ENCODE measurements around the gene ADARB2.
"Not testable (repeated sequence)": the region's sequence is repeated elsewhere in the genome, so short reads cannot be mapped to it uniquely, and the experiment has no call there.

Gene ADARB2

GRCh38 chr10:1219874-1220273, 517.5 kb downstream of the ADARB2 start:
- DNase-seq (ENCODE audit: low read depth): not testable (repeated sequence)

DNA sequence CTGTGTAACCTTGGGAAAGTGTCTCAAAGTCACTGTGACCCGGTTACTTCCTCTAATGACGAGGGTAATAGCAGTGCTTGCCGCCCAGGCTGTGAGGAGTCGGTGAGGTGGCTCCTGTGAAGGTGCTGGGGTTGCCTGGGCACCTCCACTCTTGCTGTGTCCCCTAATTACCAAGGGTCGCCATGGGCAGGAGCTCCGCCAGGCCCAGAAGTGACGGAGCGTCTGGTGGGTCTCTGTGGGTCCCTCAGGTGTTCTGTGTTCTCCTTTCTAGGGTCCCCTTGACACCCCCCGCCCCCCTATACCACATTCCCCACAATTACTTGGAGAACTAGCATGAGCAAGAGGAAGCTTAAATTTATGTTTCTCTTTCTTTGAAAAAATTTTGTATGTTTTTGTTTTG, 519.7 kb downstream of the ADARB2 start:
- DNase-seq (ENCODE audit: low read depth): no peak

GRCh38 chr10:1217237-1217587, 520.1 kb downstream of the ADARB2 start:
- no peak for DNase-seq (ENCODE audit: low read depth)

DNA sequence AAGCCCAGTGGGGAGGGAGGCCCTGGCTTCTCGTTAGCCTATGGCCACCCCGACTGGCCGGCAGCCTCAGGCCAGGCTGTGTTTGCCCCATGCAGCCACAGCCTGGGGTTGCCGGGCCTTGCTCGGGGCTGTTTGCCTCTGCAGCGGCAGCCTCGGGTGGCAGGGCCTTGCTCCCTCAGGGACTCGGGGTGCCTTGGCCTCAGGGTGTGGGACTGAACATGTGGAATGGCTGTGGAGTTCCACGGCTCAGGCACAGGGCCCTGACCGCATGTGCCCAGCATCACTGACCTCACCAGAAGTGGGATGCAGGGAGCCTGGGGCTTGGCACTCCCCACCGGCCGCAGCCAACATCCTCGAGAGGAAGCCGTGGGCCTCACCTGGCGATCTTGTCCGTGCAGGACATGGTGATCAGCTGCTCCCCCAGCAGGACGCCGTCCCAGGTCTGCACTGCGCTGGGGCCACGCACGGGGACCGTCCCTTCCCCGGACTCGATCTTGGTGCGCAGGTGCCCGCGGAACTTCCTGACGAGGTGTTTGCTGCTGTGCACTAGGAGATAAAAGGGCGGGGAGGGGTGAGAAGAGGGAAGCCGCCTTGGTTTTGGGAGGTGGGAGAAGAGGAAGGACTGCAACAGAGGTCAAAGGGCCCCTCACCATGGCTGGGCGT, 520.6 kb downstream of the ADARB2 start:
- DNase-seq (ENCODE audit: low read depth): no peak

GRCh38 chr10:1215862-1216573, 521.3 kb downstream of the ADARB2 start:
- no peak for DNase-seq (ENCODE audit: low read depth)

DNA sequence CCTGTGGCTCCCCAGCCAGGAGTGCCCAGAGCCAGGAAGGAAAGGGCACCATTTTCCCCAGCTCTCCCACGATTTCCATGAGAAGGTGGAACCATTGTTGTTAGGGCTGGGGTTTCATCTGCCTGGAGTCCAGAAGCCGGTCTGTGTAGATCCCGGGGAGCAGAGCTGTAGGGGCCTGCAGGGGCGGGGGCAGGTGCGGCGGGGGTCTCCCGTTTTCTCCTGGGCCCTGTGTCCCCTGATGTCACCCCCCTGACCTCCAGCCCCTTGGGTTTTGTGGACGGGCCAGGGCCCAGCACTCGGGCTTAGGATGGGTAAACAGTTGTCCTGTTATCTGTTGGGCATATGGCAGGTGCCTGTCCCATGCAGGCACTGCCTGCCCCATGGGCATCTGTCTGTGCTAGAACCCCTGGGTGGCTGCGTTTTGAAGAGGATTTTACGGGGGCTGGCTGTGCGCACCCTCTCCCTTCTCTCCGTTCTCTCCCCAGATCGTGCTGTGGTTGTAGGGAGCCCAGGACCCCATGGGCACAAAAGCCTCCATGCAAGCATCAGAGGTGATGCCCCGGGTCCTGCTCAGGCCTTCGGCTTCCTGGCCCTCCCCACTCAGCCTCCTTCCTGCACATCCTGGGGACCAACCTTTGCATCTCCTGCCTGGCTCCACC, 522.3 kb downstream of the ADARB2 start:
- no peak for DNase-seq (ENCODE audit: low read depth)

- no peak for DNase-seq (ENCODE audit: low read depth)
These were observed 523.2 kb downstream of the ADARB2 start for GRCh38 chr10:1214071-1214675.

DNA sequence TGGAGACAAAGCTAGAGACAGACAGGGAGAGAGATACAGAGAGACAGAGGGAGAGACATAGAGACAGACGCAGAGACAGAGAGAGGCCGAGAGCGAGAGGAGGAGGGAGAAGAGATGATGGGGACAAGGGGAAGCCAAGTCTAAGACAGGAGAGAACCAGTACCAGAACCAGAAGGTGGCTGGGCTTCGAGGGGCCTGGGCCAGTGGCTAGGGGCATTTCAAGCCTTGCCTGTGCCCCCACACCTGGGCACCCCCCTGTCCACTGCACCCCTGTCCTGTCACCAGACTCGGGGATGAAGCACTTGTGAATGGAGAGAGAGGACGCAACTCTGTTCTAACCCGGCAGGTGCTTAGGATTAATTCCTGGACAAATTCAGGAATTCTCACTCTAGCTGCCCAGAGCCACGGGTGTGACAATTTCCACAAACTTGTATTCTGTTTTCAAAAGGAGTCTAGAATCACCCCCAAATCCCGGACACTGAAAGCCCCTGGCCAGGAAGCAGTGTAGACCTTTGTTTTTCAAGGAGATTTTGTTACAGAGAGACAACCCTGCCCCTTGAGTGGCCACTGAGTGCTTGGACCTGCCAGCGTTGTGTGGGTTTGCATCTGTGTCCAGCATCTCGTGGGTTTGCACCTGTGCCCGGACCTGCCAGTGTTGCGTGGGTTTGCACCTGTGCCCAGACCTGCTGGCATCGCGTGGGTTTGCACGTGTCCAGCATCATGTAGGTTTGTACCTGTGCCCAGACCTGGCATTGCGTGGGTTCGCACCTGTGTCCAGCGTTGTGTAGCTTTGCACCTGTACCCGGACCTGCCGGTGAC, 523.9 kb downstream of the ADARB2 start:
- DNase-seq (ENCODE audit: low read depth): no peak

GRCh38 chr10:1212571-1213141, 524.7 kb downstream of the ADARB2 start:
- no peak for DNase-seq (ENCODE audit: low read depth)

DNA sequence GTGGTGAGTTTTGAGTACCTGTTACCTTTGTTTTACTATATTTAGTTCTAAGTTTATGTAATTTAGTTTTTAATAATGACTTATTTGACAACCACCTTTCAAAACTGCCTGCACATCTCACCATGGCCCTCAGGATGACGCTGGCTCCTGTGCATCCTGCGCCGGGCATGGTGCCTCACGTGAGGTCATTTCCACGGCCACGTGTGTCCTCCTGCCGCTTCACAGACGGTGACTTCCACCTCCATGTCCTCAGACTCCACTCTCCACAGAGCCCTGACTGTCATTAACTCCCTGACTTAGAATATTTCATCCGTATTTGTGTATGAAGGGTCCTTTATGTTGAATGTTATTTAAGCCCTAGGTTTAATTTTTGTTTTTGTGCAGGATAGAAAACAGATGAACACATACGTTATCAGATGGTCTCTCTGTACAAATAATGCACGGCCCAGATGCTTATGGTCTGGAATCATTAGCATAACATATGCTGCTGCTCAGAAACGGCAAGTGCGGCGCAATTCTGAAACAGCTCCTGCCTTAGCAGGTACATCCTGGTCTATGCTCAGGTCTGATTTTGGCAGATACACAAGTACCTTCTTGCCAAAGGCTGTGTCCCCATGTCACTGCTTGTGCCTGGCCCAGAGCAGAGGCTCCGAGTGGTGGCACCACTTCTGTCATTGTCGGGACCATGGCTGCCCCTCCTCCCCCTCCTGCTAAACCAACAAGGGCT, 525.3 kb downstream of the ADARB2 start:
- DNase-seq (ENCODE audit: low read depth): no peak

- no peak for DNase-seq (ENCODE audit: low read depth)
These were observed 526.7 kb downstream of the ADARB2 start for GRCh38 chr10:1210667-1211066.

- no peak for DNase-seq (ENCODE audit: low read depth)
These were observed 527.9 kb downstream of the ADARB2 start for GRCh38 chr10:1209355-1209979.

GRCh38 chr10:1208366-1209311, 528.7 kb downstream of the ADARB2 start:
- no peak for DNase-seq (ENCODE audit: low read depth)

DNA sequence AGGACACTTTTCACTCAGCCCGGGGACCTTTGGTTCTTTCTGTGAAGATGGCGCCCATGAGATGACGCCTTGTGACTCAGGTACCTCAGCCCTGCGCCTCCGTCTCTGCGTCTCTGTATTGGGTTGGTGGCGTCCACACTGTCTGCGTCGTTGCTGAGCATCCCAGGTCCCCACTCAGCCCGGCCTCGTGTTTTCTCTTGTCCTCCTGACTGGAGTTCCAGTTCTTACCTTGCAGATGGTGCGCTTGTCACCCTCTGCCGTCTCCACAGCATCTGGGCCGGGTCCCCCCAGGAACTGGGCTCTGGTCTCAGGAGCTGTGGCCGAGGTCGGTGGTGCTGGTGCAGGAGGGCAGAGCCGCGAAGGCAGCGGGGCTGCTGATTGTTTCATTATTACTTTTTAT, 530.7 kb downstream of the ADARB2 start:
- DNase-seq (ENCODE audit: low read depth): no peak

GRCh38 chr10:1206101-1206500, 531.2 kb downstream of the ADARB2 start:
- DNase-seq (ENCODE audit: low read depth): no peak

DNA sequence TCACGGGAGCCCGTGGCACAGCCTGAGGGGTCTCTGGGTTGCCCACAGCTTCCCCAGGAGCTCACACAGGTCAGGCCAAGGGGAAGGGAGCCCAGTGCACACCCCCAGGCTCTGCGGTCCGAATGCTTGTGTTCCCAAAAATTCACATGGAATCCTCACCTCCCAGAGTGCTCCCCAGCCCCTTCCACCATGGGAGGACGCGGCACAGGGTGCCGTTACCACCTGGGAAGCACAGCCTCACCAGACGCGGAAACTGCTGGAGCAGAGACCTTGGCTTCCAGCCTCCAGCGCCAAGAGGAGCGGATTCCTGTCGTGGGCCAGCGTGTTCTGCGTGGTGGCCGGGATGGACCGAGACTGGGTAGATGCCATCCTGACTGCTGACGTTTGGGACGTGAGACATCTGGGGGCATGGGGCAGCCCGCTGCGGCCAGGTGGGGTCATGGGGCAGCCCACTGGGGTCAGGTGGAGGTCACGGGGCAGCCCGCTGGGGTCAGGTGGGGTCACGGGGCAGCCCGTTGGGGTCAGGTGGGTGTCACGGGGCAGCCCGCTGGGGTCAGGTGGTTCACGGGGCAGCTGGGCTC, 531.8 kb downstream of the ADARB2 start:
- no peak for DNase-seq (ENCODE audit: low read depth)

GRCh38 chr10:1204434-1205326, 532.6 kb downstream of the ADARB2 start:
- DNase-seq (ENCODE audit: low read depth): no peak

- DNase-seq (ENCODE audit: low read depth): no peak
These were observed 533.6 kb downstream of the ADARB2 start for GRCh38 chr10:1203704-1204103.

All from stimulated activated CD8-positive, alpha-beta memory T cell treated with anti-CD3 and anti-CD28 coated beads, Interleukin-7, amount 100 ng/mL, for 24 hours (primary cell).